Thyroid gland (tissue), 4 donors: ENCODE measurements around the gene CLGN.

Experiments used
- CTCF ChIP-seq, 6 experiments: fragments of 200-600 bp in 3 of 6; fragments of 450-650 bp in 3 of 6; sonication (generic) in 3 of 6; IDR thresholded peaks; one replicate each; pipeline ENCODE4 v1.5.1; 2016 to 2019; ENCODE audit warnings: antibody characterized with exemption in 6 of 6, mild to moderate bottlenecking in 2 of 6, inconsistent platforms in 1 of 6, moderate library complexity in 1 of 6
- POLR2A ChIP-seq, 2 donors: fragments of 450-650 bp; IDR thresholded peaks; one replicate each; pipeline ENCODE4 v1.6.1; 2017; ENCODE audit warnings: antibody characterized with exemption in 2 of 2, mild to moderate bottlenecking in 2 of 2, moderate library complexity in 1 of 2

DNA sequence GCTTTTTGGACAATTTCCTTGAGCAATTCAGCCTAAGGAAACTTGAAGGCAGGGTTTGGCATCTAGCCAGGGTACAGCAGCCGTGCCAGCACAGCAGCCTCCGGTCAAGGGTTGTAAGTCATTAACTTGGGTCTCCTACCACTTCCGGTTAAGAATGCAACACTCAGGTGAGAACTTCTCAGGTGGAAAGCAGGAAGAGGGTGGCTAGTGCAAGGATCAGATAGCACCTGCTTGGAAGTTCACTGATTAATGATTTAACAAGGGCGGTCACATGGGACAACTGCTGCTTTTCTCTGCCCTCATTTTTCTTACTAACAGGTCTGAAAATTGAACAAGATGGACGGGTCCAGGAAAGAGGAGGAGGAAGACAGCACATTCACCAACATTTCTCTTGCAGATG lies 84.1 kb downstream of the CLGN start:
- TF ChIP-seq POLR2A (IDR thresholded peaks at IDR 0.05) (no peak), CTCF (IDR thresholded peaks at IDR 0.05) (no peak)
